WERI-Rb-1 (cell line): ENCODE results near the gene SEC22C.
A peak's percentile ranks its signal among the peaks of the same experiment; 100 is the strongest.
"Not testable (repeated sequence)": the region's sequence is repeated elsewhere in the genome, so short reads cannot be mapped to it uniquely, and the experiment has no call there.

ENCODE experiments used
- DNase-seq: peaks from one replicate; pipeline ENCODE4 v3.0.0-alpha.2; 2020
- H3K27ac ChIP-seq: fragments of 250-450 bp; sonication (Bioruptor Pico); 2 replicates; pipeline ENCODE4 v1.5.1; 2020; ENCODE audit warnings: mild to moderate bottlenecking, moderate library complexity
- H3K27me3 ChIP-seq: fragments of 250-450 bp; sonication (Bioruptor Pico); 2 replicates; pipeline ENCODE4 v1.5.1; 2021; ENCODE audit warnings: mild to moderate bottlenecking, low read depth, moderate library complexity; ENCODE audit not compliant: insufficient read depth, severe bottlenecking
- H3K36me3 ChIP-seq: fragments of 250-450 bp; sonication (Bioruptor Pico); 2 replicates; pipeline ENCODE4 v1.5.1; 2020; ENCODE audit warnings: mild to moderate bottlenecking, moderate library complexity
- H3K4me3 ChIP-seq: 2 replicates; pipeline ENCODE4 v1.5.1; 2011; ENCODE audit warnings: low read depth, mild to moderate bottlenecking, control low read depth, low read length
- H3K9me3 ChIP-seq: fragments of 250-450 bp; sonication (Bioruptor Pico); 2 replicates; pipeline ENCODE4 v1.5.1; 2021; ENCODE audit warnings: mild to moderate bottlenecking, moderate library complexity; ENCODE audit not compliant: severe bottlenecking
- TF ChIP-seq, protein P1 (sequence below): IDR thresholded peaks from 2 replicates; pipeline ENCODE4 v1.5.1; 2011; ENCODE audit warnings: low read depth, mild to moderate bottlenecking, control low read depth, inconsistent platforms, low read length

The SEC22C gene

GRCh38 chr3:42588625-42589024, 6.9 kb upstream of the SEC22C start:
- Histone ChIP-seq H3K27me3 (no peaks in the 10 kb centered on the region), H3K27ac (no peak overlapping the region), H3K36me3 (peaks cover 22% of the 10 kb centered on the region), H3K9me3 (no peaks in the 10 kb centered on the region), H3K4me3 (no peak overlapping the region)
- TF ChIP-seq, protein P1, sequence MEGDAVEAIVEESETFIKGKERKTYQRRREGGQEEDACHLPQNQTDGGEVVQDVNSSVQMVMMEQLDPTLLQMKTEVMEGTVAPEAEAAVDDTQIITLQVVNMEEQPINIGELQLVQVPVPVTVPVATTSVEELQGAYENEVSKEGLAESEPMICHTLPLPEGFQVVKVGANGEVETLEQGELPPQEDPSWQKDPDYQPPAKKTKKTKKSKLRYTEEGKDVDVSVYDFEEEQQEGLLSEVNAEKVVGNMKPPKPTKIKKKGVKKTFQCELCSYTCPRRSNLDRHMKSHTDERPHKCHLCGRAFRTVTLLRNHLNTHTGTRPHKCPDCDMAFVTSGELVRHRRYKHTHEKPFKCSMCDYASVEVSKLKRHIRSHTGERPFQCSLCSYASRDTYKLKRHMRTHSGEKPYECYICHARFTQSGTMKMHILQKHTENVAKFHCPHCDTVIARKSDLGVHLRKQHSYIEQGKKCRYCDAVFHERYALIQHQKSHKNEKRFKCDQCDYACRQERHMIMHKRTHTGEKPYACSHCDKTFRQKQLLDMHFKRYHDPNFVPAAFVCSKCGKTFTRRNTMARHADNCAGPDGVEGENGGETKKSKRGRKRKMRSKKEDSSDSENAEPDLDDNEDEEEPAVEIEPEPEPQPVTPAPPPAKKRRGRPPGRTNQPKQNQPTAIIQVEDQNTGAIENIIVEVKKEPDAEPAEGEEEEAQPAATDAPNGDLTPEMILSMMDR = no peak
- DNase-seq = no peak

GRCh38 chr3:42582474-42583070, 805 bp upstream of the SEC22C start:
- peak overlapping the region; percentile 87 for H3K4me3 ChIP-seq
- TF ChIP-seq, protein P1 = no peak
- H3K36me3 ChIP-seq = peaks cover 3% of the 10 kb centered on the region
- H3K27me3 ChIP-seq = no peaks in the 10 kb centered on the region
- no peak for DNase-seq
- H3K27ac ChIP-seq = peak overlapping the region; percentile 87
- no peaks in the 10 kb centered on the region for H3K9me3 ChIP-seq

GRCh38 chr3:42581400-42581708, 413 bp downstream of the SEC22C start:
- Histone ChIP-seq H3K27ac (peak overlapping the region; percentile 87), H3K9me3 (no peaks in the 10 kb centered on the region)
- DNase-seq = no peak

GRCh38 chr3:42579346-42579745, 2.4 kb downstream of the SEC22C start:
- H3K27ac ChIP-seq = not testable (repeated sequence)

More at GRCh38 chr3:42581400-42581708, 413 bp downstream of the SEC22C start:
- no peaks in the 10 kb centered on the region for H3K27me3 ChIP-seq
- peak overlapping the region; percentile 87 for H3K4me3 ChIP-seq
- TF ChIP-seq, protein P1 = no peak
- peaks cover 3% of the 10 kb centered on the region for H3K36me3 ChIP-seq

DNA sequence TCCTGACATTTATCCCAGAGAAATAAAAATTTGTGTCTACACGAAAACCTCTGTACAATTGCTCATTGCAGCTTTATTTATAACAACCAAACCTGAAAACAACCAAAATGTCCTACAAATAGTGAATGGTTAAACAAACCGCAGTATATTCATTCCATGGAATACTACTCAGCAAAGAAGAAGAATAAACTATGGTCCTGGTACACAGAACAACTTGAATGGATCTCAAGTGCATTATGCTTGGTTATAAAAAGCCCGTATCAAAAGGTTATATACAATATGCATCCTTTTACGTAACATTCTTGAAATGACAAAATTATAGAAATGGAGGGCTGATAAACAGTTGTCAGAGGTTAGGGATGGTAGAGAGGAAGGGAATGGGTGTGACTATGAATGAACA, 3.7 kb downstream of the SEC22C start:
- Histone ChIP-seq H3K27ac (no peak overlapping the region), H3K27me3 (no peaks in the 10 kb centered on the region), H3K36me3 (peaks cover 19% of the 10 kb centered on the region), H3K9me3 (no peaks in the 10 kb centered on the region), H3K4me3 (no peak overlapping the region)
- TF ChIP-seq, protein P1 = no peak
- no peak for DNase-seq

More at GRCh38 chr3:42579346-42579745, 2.4 kb downstream of the SEC22C start:
- H3K36me3 ChIP-seq = peaks cover 13% of the 10 kb centered on the region
- not testable (repeated sequence) for DNase-seq, H3K4me3 ChIP-seq, H3K27me3 ChIP-seq, H3K9me3 ChIP-seq

DNA sequence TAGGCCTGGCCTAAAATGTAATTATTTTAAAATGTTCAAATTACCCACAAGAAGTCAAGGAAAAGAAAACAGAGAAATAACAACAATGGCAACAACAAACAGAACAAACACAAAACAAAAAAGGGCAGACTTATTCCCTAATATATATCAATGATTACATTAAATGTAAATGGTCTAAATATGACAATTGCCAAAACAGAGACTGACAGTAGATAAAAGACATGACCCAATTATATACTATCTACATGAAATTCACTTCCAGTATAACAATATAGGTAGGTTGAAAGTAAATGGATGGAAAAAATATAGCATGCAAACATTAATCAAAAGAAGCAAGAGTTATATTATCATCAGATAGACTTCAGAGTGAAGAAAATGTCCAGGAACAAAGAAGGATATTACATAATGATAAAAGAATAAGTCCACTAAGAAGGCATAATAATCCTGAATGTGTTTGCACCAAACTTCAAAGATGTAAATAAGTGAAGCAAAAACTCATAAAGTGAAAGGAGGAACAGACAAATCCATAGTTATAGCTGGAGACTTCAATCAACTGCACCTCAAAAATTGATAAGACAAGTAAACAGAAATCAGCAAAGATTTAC, 6.5 kb downstream of the SEC22C start:
- H3K36me3 ChIP-seq = peaks cover 19% of the 10 kb centered on the region
- no peaks in the 10 kb centered on the region for H3K27me3 ChIP-seq
- H3K9me3 ChIP-seq = no peaks in the 10 kb centered on the region
- H3K4me3 ChIP-seq = no peak overlapping the region
- no peak overlapping the region for H3K27ac ChIP-seq
- TF ChIP-seq, protein P1 = no peak
- DNase-seq = no peak
